Stimulated activated CD4-positive, alpha-beta T cell treated with anti-CD3 and anti-CD28 coated beads, Interleukin-12 subunit alpha, Interleukin-12 subunit beta, amount 100 ng/mL, for 24 hours (primary cell): ENCODE measurements around the gene PLXNA2.

Source experiments
- DNase-seq, 2 experiments: peaks; one replicate each; pipeline ENCODE4 v3.0.0-alpha.2; 2020; ENCODE audit warnings: low read depth in 2 of 2

PLXNA2 gene

GRCh38 chr1:208242941-208243526 lies 1.1 kb downstream of the PLXNA2 start:
- DNase-seq = no peak

DNA sequence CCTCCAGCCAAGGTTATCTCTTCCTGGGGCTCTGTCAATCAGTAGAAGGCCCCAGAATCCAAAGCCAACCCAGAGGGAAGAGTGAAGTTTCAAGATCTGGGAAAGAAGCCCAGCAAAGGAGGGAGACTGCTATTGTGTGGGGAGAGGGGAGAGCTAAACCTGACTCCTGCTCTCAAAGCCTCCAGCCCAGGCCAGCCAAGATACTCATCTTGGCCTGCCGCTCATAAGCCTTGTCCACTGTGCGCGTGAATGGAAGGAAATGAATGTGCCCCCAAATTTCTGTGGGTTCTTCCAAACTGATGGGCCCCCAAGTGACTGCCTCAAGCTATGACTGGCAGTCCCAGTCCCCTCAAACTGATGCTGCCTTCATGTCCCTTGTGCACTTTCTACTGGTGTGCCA lies 2.0 kb downstream of the PLXNA2 start:
- no peak for DNase-seq

- DNase-seq = no peak
These were observed 2.7 kb downstream of the PLXNA2 start for GRCh38 chr1:208241512-208241911.

DNA sequence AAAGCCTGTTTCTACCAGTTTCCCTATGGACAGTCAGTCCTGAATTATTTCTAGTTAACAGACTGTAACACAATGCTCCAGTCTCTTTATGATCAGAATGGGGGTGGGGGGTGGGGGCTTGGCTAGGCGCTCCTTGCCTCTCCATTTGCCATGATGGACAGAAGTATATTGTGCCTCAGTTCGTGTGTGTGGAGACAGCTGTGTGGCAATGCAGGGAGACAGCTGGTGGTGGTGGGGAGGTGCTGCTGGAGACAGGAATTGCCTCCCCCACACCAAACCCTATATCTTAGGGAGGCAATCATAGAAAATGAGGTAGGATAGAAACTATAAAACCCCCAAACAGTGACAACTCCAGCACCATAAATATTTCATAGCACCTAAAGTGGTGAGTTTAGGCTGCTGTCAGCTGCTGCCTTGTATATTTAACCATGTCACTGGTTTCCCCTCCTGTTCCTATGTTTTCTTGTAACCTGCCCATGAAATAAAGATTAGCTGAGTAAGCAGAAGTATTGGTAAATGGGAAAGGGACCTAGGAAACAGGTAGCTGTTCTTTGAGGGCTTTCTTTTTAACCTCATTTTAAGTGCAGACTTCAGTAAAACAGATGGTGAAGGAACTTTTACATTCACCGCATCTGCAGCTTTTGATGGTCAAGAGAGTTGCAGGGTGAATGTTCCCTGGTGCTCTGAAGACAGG lies 3.4 kb downstream of the PLXNA2 start:
- DNase-seq = no peak

DNA sequence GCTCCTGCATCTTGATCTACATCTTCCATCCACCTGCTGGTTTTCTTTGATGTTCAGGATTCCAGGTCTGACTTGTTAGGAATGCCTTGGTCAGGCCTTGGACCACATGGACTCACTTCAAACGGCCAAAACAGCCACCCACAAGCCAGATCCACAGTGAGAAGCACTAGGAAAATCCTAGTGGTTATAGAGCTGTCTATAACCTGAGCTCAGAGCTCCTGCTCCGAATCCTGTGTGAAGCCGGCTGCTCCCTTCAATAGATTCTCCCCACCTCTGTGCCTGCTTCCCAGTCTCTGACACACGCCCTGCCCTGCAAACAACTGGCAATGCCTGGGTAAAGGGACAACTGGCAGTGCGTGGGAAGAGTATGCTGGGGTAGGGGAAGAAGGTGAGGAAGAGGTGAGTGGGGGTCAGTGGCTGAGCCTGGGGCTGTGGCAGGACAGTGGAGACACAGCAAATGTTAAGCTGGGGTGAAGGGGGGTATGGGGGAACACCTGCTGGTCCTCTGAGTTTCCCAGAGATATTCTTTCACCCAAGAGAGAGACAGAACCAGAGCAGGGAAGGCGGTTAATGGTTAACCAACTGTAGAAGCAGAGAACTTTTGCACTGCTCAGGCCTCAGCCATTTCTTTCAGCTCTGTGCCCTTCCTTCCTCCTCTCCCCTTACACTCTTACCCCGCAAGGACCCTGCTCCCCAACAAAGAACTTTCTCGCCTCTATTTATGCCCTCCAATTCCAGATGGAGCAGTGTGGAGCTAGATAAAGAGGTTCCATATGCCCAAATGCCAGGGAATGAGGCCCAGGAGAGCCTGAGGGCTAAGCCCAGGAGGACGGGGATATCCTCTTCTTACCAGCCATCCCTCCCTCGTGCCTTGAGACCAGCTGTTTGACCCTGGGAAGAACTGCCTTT lies 4.5 kb downstream of the PLXNA2 start:
- DNase-seq = no peak

DNA sequence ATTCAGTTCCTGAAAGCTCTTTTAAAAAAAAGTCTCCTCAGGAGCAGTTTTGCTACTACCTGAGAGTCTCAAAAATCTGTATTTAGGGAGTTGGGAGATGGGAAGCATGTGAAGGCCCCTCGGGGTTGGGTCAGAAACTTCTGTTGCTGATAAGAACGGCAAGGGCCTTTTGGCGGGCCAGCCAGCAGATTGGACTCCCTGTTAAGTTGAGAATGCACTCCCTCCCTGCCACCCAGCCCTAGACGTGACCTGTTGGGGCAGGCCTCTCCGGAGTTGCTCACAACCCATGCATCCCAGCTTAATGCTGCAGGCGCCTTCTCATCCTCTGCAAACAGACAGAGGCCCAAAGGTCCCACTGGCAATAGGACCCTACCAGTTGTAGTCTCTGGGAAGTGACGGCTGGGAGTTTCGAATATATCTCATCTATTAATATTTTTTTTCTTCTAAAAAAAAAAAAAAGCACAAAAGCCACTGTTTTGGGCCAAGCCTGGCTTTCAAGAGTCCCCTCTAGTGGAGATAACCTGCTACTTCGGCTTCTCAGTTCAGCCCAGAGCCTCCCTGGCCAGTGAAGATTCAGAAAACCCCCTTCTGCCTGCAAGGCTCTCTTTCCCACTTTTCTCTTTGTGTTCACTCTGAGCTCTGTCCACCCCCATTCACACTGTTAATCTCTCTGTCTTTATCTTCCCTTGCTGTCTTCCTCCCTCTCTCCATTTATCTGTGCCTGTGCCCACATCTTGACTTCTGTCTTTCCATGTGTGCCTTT lies 5.3 kb downstream of the PLXNA2 start:
- no peak for DNase-seq

- DNase-seq = no peak
These were observed 6.9 kb downstream of the PLXNA2 start for GRCh38 chr1:208237241-208237640.

GRCh38 chr1:208235982-208236761 lies 8.0 kb downstream of the PLXNA2 start:
- no peak for DNase-seq

GRCh38 chr1:208235356-208235981 lies 8.7 kb downstream of the PLXNA2 start:
- no peak for DNase-seq

- DNase-seq = no peak
These were observed 9.5 kb downstream of the PLXNA2 start for GRCh38 chr1:208234721-208235120.

DNA sequence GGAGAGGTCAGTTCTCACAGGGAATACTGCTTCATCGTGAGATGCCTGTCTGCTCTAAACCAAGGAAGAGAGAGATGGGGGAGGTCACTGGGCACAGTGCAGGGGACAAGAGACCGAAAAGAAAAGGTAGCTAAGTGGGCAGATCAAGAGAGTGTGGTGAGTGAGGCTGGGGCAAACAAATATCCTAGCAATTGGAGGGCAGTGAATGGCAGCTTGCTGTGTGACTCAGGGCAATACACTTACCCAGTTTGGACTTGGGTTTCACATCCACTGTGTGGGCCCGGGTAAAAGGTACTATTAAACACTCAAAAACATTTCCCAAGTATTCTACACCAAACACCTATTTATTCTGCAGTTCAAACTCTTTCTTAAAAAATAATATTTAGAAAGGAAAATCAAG lies 10.2 kb downstream of the PLXNA2 start:
- DNase-seq = no peak

GRCh38 chr1:208233546-208233945 lies 10.6 kb downstream of the PLXNA2 start:
- DNase-seq = no peak

- no peak for DNase-seq
These were observed 11.5 kb downstream of the PLXNA2 start for GRCh38 chr1:208232662-208233038.

- no peak for DNase-seq
These were observed 12.1 kb downstream of the PLXNA2 start for GRCh38 chr1:208231881-208232661.

DNA sequence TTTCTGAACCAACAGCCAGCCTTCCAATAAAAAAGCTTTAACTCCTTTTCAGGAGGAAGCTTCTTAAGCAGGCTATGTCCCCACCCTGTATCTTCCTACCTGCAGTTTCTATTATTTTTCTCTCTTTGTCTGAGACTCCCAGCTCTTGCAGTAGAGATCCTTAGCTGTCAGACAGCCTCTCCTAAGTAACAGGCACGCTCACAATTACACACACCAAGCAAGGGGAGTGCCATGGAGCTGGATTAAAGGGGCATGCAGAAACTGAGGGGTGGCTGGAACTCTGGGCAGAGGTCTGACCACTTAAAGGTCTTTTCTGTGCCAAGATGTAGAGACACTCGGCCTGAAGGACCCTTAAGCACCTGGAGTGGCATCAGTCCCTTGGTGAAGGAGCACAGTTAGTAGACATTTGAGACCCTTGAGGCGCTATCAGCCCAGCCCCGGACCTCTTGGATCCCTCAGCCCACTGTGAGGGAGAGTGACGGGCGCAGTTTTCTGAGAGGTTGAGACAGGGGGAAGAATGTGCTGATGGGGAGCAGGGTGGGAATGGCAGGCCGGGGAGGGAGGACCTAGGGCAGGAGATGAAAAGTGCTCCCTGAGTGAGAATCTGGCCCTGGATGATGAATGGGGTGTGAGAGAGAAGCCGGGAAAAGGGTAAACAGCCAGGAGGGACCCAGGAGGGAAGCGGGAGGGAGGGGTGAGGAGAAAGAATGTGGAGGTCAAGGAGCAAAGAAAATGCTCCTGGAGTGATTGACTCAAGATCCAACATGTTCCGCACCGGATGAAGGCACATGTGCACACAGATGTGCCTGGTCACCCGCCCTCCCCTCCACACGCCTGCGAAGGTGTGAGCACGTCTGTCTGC lies 13.3 kb downstream of the PLXNA2 start:
- DNase-seq = no peak

DNA sequence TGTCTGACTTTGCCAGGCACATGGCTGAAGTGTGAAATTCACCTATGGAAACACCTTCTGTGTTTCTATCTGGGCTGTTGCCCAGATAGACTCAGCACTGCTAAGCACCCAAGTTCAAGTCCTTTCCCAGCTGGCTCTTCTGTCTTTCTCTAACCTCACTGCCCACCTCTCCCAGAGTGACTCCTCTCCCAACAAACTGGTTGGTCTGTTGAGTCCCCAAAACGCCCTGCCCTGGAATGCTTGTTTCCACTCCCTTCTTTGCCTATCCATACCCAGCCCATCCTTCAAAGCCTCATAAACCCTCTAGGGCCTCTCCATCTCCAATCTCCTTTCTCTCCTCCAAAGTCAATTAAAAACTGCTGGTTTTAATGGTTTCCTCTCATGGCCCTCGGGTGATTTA lies 15.6 kb downstream of the PLXNA2 start:
- no peak for DNase-seq

DNA sequence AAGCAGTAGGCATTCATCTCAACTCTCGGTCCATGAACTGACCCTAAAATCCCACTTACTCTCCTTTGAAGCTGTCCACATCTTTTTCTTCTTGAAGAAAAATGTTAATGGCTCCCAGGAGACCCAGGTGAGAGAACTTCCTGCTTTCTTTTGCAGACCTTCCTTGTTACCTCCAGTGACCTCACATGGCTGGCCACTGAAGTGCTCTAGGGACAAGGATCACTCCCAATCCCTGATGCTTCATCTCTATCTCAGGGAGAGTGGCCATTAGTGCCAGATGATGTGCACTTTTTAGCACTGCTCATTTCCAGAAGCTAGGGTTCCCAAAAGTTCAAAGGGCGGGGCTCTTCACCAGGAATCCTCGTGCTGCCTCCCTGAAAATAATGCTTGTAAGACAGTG lies 16.2 kb downstream of the PLXNA2 start:
- no peak for DNase-seq

DNA sequence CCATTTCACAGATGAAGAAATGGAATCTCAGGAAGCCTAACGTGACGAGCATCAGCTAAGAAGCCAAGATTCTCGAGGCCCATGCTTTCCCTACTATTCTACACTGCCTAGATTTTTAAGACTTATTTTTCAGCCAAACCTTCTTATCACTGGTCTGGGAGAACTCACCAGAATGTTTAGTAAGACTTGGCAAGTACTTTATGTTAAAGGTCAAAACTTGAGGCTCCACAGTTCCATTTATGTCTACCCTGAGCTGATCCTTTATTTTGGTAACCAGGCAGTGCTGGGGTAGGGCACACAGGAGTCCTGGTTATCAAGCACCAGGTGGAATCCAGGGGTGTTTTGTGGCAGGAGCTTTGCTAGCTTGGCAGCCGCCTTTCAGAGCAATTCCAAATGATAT lies 16.8 kb downstream of the PLXNA2 start:
- DNase-seq = no peak
